ENCODE data around the gene GPSM1.
A peak's percentile ranks its signal among the peaks of the same experiment; 100 is the strongest.
"Not testable (repeated sequence)": the region's sequence is repeated elsewhere in the genome, so short reads cannot be mapped to it uniquely, and the experiment has no call there.

Gene GPSM1

DNA sequence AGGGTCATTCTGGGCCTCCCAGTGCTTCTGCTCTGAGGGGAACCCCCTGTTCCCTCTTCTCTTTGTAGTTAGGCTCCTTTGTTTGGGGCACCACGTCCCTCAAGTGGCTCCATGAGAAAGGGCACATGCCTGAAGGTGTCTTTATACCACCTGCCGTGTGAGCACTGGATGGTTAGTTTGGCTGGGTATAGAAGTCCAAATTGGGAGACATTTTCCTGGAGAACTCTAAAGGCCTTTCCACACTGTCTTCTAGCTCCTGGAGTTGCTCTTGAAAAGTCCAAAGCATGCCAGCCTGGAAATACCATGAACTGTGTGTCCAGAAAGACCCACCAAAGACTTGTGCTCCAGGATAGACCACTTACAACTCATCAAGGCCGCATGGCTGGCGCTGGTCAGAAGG lies 12.4 kb upstream of the GPSM1 start:
- H3K4me3 ChIP-seq = no peak overlapping the region
- no peaks in the 10 kb centered on the region for H4K20me1 ChIP-seq
- H3K36me3 ChIP-seq = 0 out of 2 replicates have a peak, but pooled peaks cover 11% of the 10 kb centered on the region
- no peaks in the 10 kb centered on the region for H3K27me3 ChIP-seq
- H3K4me1 ChIP-seq = peaks cover 78% of the 10 kb centered on the region
- peaks cover 25% of the 10 kb centered on the region for H3K9me3 ChIP-seq
- no peak overlapping the region for H3K9ac ChIP-seq
- H3K4me2 ChIP-seq = no peak overlapping the region
- 0 out of 2 replicates have a peak overlapping the region, but pooled peaks have one; percentile 96 for H3K27ac ChIP-seq
- TF ChIP-seq Cebpa-rat (IDR thresholded peaks at IDR 0.05) = no peak

DNA sequence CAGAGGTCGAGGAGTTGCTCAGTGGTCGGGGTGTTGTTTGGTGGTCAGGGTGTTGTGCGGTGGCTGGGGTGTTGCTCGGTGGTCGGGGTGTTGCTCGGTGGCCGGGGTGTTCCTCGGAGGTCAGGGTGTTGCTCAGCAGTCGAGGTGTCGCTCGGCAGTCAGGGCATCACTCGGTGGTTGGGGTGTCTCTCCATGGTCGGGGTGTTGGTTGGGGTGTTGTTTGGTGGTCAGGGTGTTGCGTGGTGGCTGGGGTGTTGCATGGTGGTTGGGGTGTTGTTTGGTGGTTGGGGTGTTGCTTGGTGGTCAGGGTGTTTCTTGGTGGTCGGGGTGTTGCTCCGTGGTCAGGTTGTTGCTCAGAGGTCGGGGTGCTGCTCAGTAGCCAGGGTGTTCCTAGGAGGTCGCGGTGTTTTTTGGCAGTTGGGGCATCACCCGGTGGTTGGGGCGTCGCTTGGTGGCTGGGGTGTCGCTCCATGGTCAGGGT lies 11.0 kb upstream of the GPSM1 start:
- H3K4me1 ChIP-seq = peaks cover 69% of the 10 kb centered on the region
- peak overlapping the region; percentile 98 for H3K4me2 ChIP-seq
- peak overlapping the region; percentile 81; the same call in 1 of the 2 replicates for H3K9ac ChIP-seq
- H4K20me1 ChIP-seq = no peaks in the 10 kb centered on the region
- 0 out of 2 replicates have a peak, but pooled peaks cover 11% of the 10 kb centered on the region for H3K36me3 ChIP-seq
- H3K4me3 ChIP-seq = no peak overlapping the region
- H3K27ac ChIP-seq = peak overlapping the region; percentile 96
- no peak for TF ChIP-seq Cebpa-rat (IDR thresholded peaks at IDR 0.05)
- H3K27me3 ChIP-seq = no peaks in the 10 kb centered on the region
- H3K9me3 ChIP-seq = peaks cover 25% of the 10 kb centered on the region

DNA sequence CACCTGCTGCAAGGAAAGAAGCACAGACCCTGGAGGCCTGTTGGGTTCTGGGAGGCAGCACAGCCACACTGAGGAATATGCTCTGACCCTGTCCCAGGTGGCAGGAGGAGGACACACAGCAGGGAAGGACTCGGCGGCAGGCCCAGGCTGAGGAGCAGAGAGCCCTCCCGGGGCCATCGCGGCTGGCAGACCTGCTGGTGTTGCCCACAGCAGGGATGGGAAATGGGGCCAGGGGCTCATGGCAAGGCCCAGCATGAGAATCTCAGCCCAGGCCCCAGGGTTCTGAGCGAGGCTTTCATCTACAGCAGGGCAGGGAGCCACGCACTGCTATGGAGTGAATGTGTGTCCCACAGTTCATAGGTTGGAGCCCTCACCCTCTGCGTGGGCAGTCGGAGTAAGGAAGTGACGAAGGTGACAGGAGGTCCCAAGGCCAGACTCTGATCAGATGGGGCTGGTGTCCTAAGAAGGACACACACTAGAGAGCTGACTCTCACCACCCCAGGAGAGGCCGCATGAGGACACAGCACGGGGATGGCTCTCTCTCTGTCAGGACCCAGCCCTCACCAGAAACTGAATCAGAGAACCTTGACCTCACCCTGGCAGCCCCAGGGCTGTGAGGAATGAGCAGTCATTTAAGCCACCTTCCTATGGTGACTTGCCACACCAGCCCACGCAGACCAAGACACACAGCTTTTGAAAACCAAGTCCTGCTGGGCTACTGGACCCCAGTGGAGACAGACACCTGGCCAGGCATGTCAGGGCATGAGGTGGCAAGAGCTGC lies 10.3 kb upstream of the GPSM1 start:
- Histone ChIP-seq H3K4me3 (peak overlapping the region; percentile 54; the same call in 1 of the 2 replicates), H3K9ac (peak overlapping the region; percentile 81), H3K36me3 (0 out of 2 replicates have a peak, but pooled peaks cover 11% of the 10 kb centered on the region), H3K4me1 (peaks cover 69% of the 10 kb centered on the region), H3K9me3 (peaks cover 25% of the 10 kb centered on the region), H3K27ac (peak overlapping the region; percentile 96), H4K20me1 (no peaks in the 10 kb centered on the region), H3K27me3 (no peaks in the 10 kb centered on the region), H3K4me2 (peak overlapping the region; percentile 98)
- TF ChIP-seq Cebpa-rat (IDR thresholded peaks at IDR 0.05) = no peak

DNA sequence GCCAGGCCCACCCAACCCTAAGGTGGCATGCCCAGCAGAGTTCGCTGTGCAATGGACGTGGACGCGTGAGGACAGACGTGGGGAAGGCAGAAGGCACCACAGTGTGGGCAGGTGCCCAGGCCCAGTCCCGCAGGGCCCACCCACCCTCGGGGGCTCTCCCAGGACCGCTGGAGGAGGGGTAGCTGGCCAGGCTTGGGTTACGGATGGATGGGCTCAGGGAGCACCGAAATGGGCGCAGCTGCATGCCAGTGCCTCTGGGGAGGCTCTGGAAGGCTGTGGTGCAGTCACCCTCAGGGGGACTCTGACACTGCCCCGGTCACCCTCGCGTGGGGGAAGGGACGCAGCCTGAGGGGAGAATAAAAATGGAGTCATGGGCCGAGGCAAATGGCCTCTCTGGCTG lies 9.6 kb upstream of the GPSM1 start:
- Histone ChIP-seq H3K4me2 (peak overlapping the region; percentile 98), H3K9ac (peak overlapping the region; percentile 81), H3K27me3 (no peaks in the 10 kb centered on the region), H3K27ac (peak overlapping the region; percentile 96), H3K36me3 (0 out of 2 replicates have a peak, but pooled peaks cover 11% of the 10 kb centered on the region), H4K20me1 (no peaks in the 10 kb centered on the region), H3K4me1 (peaks cover 69% of the 10 kb centered on the region), H3K9me3 (peaks cover 25% of the 10 kb centered on the region), H3K4me3 (peak overlapping the region; percentile 54)
- TF ChIP-seq Cebpa-rat (IDR thresholded peaks at IDR 0.05) = no peak

DNA sequence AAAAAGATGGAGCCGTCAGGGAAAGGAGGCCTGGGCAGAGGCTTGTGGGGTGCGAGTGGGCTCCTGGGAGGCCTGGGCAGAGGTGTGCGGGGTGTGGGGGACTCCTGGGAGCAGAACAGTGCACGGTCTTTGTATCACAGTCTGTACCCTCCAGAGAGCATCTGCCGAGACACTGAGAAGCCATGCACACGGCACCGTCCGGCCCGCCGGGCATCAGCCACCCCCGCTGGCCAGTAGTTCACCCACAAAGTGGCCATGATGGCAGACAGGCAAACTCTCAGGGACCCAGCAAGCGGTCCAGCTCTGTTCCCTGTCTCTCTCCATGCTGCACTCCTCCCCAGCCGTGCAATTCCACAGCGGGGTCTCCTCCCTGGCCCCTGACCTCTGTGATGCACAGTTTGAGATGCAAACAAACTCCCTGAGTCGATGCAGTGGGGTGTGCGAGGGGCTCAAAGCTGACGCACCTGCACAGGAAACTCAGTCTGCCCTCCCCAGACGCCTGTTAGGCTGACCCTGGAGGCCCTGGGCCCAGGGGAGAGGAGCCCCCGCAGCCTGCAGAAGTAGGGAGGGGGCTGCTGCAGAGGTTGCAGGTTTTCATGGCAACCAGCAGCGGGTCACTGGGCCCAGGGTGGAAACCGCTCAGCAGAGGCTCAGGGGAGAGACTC lies 9.1 kb upstream of the GPSM1 start:
- peaks cover 69% of the 10 kb centered on the region for H3K4me1 ChIP-seq
- H3K4me3 ChIP-seq = peak overlapping the region; percentile 54
- peak overlapping the region; percentile 96 for H3K27ac ChIP-seq
- H3K4me2 ChIP-seq = peak overlapping the region; percentile 98
- peak overlapping the region; percentile 81 for H3K9ac ChIP-seq
- no peaks in the 10 kb centered on the region for H4K20me1 ChIP-seq
- H3K36me3 ChIP-seq = 0 out of 2 replicates have a peak, but pooled peaks cover 11% of the 10 kb centered on the region
- no peaks in the 10 kb centered on the region for H3K27me3 ChIP-seq
- H3K9me3 ChIP-seq = peaks cover 25% of the 10 kb centered on the region
- no peak for TF ChIP-seq Cebpa-rat (IDR thresholded peaks at IDR 0.05)

DNA sequence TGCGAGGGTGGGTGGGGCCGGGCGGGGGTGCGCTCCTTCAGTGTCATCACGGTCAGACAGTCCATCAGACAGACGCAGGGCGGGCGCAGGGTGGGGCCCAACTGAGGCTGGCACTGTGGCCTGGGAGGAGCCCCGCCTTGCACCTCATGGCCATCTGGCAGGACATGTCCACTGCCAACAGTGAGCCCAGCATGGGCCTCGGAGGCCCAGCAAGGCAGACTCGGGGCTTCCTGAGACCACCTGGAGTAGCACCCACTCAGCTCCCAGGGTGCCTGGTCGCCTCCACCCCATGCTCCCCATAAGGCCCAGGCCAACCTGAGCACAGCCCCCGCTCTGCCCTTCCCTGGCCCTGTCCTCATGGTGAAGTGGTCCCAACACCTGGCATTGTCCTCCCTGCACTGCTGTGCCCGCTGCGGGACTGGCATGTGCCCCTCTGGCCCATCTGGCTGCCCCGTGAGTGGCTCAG lies 8.5 kb upstream of the GPSM1 start:
- Histone ChIP-seq H3K36me3 (0 out of 2 replicates have a peak, but pooled peaks cover 11% of the 10 kb centered on the region), H3K4me1 (peaks cover 69% of the 10 kb centered on the region), H3K27ac (peak overlapping the region; percentile 91), H3K9me3 (peaks cover 25% of the 10 kb centered on the region), H3K27me3 (no peaks in the 10 kb centered on the region), H3K9ac (peak overlapping the region; percentile 72; the same call in 1 of the 2 replicates), H3K4me3 (peak overlapping the region; percentile 52), H3K4me2 (peak overlapping the region; percentile 98), H4K20me1 (no peaks in the 10 kb centered on the region)
- TF ChIP-seq Cebpa-rat (IDR thresholded peaks at IDR 0.05) = no peak

DNA sequence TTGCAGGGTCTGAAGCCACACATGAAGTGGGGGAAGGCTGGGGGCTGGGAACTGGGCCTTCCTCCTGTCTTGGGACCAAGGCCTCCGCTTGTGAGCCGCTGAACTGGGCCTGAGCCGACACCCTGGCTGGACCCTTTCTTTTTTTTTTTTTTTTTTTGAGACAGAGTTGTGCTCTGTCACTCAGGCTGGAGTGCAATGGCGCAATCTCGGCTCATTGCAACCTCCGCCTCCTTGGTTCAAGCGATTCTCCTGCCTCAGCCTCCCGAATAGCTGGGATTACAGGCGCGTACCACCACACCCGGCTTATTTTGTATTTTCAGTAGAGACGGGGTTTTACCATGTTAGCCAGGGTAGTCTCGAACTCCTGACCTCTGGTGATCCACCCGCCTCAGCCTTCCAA lies 8.1 kb upstream of the GPSM1 start:
- not testable (repeated sequence) for H3K27me3 ChIP-seq, H4K20me1 ChIP-seq
- 0 out of 2 replicates have a peak, but pooled peaks cover 11% of the 10 kb centered on the region for H3K36me3 ChIP-seq
- peak overlapping the region; percentile 72; the same call in 1 of the 2 replicates for H3K9ac ChIP-seq
- H3K4me2 ChIP-seq = peak overlapping the region; percentile 98
- peaks cover 23% of the 10 kb centered on the region for H3K9me3 ChIP-seq
- H3K27ac ChIP-seq = peak overlapping the region; percentile 91
- H3K4me1 ChIP-seq = peaks cover 70% of the 10 kb centered on the region
- peak overlapping the region; percentile 52 for H3K4me3 ChIP-seq
- peak; percentile 62; the same call in 1 of the 2 replicates for TF ChIP-seq Cebpa-rat (IDR thresholded peaks at IDR 0.05)

DNA sequence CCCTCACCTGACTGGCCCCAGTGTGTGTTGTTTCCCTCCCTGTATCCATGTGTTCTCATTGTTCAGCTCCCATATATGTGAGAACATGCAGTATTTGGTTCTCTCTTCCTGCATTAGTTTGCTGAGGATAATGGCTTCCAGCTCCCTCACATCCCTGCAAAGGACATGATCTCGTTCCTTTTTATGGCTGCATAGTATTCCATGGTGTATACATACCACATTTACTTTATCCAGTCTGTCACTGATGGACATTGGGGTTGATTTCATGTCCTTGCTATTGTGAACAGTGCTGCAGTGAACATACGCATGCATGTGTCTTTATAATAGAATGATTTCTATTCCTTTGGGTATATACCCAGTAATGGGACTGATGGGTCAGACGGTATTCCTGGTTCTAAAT lies 7.4 kb upstream of the GPSM1 start:
- peaks cover 77% of the 10 kb centered on the region for H3K4me1 ChIP-seq
- not testable (repeated sequence) for H4K20me1 ChIP-seq, H3K9ac ChIP-seq, H3K36me3 ChIP-seq, H3K4me3 ChIP-seq, H3K27me3 ChIP-seq
- peak overlapping the region; percentile 91 for H3K27ac ChIP-seq
- peaks cover 16% of the 10 kb centered on the region for H3K9me3 ChIP-seq
- H3K4me2 ChIP-seq = peak overlapping the region; percentile 98

DNA sequence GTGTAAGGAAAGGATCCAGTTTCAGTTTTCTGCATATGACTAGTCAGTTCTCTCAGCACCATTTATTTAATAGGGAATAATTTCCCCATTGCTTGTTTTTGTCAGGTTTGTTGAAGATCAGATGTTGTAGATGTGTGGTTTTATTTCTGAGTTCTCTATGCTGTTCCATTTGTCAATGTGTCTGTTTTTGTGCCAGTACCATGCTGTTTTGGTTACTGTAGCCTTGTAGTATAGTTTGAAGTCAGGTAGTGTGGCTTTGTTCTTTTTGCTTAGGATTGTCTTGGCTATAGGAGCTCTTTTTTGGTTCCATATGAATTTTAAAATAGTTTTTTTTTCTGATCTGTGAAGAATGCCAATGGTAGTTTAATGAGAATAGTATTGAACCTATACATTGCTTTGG lies 6.4 kb upstream of the GPSM1 start:
- not testable (repeated sequence) for H3K36me3 ChIP-seq, H3K4me3 ChIP-seq, H4K20me1 ChIP-seq, H3K27me3 ChIP-seq, H3K9me3 ChIP-seq, H3K4me2 ChIP-seq, H3K9ac ChIP-seq
- H3K27ac ChIP-seq = 0 out of 2 replicates have a peak overlapping the region, but pooled peaks have one; percentile 99
- H3K4me1 ChIP-seq = peaks cover 88% of the 10 kb centered on the region

Measured in BLaER1 (cell line).